ENCODE measurements around the gene MEI1.

DNA sequence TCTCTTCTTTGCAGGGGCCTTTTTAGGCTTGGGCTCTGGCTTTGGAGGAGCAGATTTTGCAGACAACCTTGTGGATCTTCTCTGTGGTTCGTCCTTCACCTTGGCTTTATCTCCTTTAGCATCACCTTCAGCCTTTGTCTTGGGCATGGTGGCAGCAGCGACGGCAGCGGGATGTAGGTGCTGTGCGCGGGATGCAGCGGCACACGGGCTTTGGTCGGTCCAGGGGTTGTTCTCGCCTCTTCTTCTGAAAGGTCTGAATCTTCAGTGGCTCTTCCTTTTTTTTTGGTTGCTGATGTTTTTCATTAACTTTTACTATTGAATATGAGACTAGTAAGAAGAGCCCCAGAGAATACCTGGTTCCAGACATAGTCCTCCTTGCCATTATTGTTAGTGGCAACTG lies 10.0 kb downstream of the MEI1 start:
- TF ChIP-seq NCOR1 (IDR thresholded peaks at IDR 0.05) = no peak
- TF ChIP-seq TRIM24 (IDR thresholded peaks at IDR 0.05) = no peak
- TF ChIP-seq, protein P1, sequence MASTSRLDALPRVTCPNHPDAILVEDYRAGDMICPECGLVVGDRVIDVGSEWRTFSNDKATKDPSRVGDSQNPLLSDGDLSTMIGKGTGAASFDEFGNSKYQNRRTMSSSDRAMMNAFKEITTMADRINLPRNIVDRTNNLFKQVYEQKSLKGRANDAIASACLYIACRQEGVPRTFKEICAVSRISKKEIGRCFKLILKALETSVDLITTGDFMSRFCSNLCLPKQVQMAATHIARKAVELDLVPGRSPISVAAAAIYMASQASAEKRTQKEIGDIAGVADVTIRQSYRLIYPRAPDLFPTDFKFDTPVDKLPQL (IDR thresholded peaks at IDR 0.05; ENCODE audit: extremely low read depth, insufficient read length) = no peak
- no peak for TF ChIP-seq ZNF224 (CRISPR knock-in tag; IDR thresholded peaks at IDR 0.05)

All from K562 (cell line).